ENCODE results near the gene SEMA5A.

SEMA5A gene

GRCh38 chr5:9098990-9099389 lies 446.9 kb downstream of the SEMA5A start:
- DNase-seq, result no peak

DNA sequence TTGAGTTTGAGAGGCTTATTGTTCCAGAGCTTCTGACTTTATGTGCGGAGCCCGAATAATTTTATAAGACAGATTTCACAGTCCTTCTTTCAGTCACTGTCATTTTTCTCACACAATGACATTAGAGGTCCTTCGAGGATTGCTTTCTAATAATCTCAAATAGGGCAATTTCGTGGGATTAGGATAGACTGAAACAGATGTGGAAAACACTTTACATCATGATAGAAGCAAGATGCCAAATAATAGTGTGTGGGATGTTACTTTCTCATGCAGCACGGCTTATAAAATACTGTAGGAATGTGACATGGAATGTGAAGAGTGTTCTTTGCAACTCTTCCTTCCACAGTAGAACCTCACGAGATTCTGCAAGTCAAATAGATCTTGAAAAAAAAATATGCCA lies 451.3 kb downstream of the SEMA5A start:
- DNase-seq, result no peak

GRCh38 chr5:9091896-9092662 lies 453.8 kb downstream of the SEMA5A start:
- no peak for DNase-seq

DNA sequence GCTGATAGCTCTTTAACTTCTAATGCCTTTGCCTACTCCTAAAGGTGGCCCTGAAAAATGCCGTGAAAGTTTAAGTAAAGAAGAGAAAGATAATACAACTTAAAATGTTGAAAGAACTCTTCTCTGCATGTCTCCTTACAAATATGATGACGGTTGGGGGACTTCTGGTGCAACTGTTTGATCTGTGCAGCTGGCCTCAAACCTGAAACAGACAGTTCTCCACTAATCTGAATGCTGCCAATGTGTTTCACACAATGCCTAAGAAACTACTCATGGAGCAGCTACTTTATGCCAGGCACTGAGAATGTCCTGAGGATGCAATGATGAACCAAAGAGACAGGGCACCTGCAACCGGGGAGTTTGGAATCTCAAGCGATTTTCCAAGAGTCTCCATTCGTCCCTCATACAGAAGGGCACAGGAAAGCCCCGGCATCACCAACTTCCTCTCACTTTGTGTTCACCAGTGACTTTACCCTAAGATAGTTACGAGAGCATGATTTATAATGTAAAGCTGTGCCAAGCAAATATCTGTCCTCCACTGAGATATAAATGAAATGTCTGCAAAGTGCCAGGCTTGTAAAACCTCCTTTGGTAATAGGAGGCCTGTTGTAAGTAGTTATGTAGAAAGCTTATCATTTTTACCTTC lies 455.4 kb downstream of the SEMA5A start:
- DNase-seq, result no peak

- DNase-seq, result no peak
These were observed 456.0 kb downstream of the SEMA5A start for GRCh38 chr5:9089893-9090292.

DNA sequence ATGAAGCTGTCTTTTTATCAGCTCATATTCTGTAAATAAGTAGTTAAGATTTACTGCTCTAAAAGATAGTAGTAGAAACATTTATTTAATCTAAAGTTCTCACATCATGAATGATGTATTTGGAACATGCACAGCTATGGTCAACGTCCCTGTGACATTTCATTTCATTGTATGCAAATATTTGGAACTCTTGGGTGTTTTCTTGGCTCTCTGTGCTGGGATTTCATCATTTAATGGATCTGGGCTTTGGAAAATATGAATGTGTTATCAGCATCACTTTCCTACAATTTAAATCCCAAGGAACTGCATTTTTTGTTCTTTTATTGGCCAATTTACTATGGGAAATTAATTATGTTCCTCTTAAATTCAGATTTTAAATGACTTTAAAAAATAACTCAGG lies 462.9 kb downstream of the SEMA5A start:
- DNase-seq, result no peak

GRCh38 chr5:9072701-9073100 lies 473.2 kb downstream of the SEMA5A start:
- DNase-seq, result no peak

- no peak for DNase-seq
These were observed 474.4 kb downstream of the SEMA5A start for GRCh38 chr5:9071524-9071923.

- DNase-seq, result no peak
These were observed 474.8 kb downstream of the SEMA5A start for GRCh38 chr5:9071074-9071473.

- no peak for DNase-seq
These were observed 476.2 kb downstream of the SEMA5A start for GRCh38 chr5:9069650-9070049.

- no peak for DNase-seq
These were observed 478.7 kb downstream of the SEMA5A start for GRCh38 chr5:9067154-9067553.

DNA sequence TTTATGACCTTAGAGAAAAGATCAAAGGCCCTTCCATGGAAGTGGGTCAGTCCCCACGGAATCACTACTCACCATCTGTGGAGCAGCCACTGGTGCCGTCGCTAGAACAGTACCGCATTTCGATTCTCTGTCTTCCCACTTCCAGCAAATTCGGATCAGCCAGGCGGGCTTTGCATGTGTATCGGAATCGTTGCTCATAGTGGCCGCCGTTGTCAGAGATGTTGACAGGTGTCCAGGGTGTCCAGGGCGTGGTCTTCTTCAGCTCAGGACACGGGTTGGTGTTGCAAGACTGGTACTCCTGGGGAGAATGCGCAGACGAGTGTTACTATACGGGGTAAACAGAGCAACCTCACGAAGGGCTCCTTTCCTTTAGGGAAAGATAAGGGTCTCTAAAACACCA lies 479.5 kb downstream of the SEMA5A start:
- no peak for DNase-seq

DNA sequence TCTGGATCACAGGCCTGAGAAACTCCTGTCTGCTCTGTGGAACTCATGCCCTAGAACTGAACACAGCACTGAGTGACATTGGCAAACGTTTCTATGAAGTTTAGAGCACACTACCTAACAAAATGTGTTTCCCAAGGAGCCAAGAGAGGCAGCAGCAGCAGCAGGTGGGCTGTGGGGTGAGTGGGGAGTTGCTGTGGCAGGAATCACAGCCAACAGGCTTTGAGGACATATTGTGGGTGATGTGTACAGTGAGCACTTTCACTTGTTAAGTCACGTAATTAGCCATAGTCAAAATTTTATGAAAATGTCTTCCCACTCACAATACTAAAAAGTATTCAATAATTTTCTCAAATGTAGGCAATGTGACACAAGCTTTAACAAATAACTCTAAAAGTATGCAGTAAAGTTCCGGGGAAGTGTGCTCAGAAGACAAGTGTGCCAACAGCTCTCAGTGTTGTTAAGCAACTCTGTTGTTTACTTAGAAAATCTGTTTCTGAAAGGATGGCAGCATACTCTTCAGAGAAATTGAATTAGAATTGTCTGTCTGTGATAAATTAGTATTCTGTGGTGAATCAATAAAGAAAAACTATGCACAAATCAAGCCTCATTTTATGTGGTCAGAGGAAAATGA lies 482.1 kb downstream of the SEMA5A start:
- no peak for DNase-seq

GRCh38 chr5:9062873-9063272 lies 483.0 kb downstream of the SEMA5A start:
- DNase-seq, result no peak

GRCh38 chr5:9059920-9060691 lies 485.8 kb downstream of the SEMA5A start:
- DNase-seq, result no peak

GRCh38 chr5:9058666-9059065 lies 487.2 kb downstream of the SEMA5A start:
- DNase-seq, result no peak

- DNase-seq, result no peak
These were observed 487.7 kb downstream of the SEMA5A start for GRCh38 chr5:9058161-9058560.

- no peak for DNase-seq
These were observed 488.4 kb downstream of the SEMA5A start for GRCh38 chr5:9057406-9058000.

GRCh38 chr5:9056046-9056445 lies 489.8 kb downstream of the SEMA5A start:
- DNase-seq, result no peak

DNA sequence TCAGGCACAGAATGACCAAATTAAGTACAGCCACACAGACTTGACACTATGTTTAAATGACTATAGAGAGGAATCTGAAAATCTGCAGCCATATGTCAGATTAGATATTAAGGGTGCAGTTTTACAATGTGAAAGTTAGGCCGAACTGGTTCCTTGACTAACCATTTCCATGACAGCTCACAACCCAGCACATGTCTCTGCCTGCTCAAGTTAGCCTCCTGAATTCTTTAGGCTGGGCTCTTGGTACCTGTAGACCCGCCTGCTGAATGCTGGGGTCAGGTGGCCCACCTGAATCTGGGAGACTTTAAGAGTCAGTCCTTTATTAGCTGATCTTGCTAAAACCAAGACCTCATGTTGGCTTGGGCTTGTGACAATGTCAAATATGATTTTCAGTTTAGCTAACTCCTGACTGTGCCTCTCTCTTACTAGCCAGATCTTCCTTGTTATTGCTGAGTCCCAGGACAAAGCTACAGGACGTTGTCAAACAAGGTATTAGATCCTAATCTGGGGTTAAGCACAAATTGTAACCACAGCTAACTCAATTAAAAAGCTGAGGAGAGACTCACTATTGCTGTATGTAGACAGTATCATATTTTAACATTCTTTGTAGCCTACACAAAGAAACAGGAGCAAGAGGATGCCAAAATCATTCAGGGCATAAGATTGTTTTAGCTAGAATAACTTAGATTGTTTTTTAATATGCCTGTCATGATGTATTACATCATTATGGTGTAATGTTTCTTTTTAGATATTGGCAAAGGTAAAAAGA lies 490.9 kb downstream of the SEMA5A start:
- no peak for DNase-seq

GRCh38 chr5:9054322-9054721 lies 491.6 kb downstream of the SEMA5A start:
- DNase-seq, result no peak

DNA sequence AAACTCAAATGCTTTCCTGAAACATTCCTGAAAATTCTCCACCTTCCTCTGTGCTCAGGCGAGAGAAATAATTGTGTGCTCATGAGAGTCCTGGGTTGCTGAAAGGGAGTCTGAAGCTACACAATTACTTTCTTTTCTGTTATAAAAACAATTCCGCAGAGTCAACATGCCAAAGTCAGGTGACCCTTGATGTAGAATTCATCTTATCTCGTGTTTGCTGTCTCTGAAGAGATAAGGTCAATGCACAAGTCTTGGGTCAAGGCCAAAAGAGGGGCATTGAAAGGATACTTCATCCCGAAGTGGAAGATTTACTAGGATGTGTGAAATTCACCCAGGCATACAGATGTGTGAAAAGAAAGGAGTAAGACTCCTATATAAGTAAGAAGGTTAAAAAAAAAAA lies 493.5 kb downstream of the SEMA5A start:
- no peak for DNase-seq

All from C1 segment of cervical spinal cord (tissue), 14 donors.